ENCODE measurements around the gene GDF2. TPM values are rescaled to one million over a fixed set of nuclear protein-coding genes. Genes with fewer than 3 reads are reported as not detected.

GDF2 gene
- total RNA-seq, 1 experiment from 2014 or later, result not detected

DNA sequence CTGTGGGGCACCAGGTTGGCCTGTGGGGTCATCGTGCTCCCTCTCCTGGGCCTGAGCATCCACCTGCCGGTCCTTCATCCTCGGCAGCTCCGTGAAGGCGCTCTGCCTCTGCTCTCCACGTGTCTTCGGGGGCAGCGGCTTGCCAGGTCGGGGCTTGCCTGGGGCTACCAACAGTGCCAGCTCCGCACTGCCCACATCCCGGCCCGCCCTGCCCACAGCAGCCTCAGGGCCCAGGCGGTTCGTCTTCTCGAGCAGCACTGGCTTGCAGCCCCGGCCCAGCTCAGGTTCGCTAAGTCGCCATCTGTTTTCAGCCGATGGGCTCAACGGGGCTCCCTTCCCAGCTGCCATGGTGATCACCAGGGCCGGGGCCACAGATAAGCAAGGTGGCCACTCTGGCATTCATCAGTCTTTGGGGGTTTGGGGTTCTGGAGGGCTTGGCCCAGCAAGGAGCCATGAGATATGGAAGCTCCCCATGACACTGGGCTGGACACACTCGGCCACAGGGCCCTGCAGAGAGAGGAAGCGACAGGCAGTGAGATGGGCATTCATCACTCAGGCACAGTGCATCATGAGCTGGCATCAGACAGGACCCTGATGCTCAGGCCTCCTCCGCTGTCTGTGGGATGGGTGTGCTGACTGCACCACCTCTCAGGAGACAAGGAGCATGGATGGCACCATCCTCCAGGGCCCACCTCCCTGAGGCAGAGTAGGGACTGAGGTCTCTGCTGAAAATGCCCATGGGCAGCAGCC is 46.4 kb downstream of the GDF2 start:
- Histone ChIP-seq H3K56ac (ENCODE audit: insufficient read length, low read depth, low read length) (no peak overlapping the region), H4K8ac (replicated peaks; ENCODE audit: insufficient read length, low read depth, low read length) (no peak overlapping the region), H3K9me3 (ENCODE audit: control insufficient read depth, low read depth, low read length) (no peaks in the 10 kb centered on the region), H3K27ac (ENCODE audit: insufficient read length, low read depth, low read length) (no peak overlapping the region), H3K79me2 (ENCODE audit: insufficient read depth, low read length) (no peaks in the 10 kb centered on the region), H3K9ac (ENCODE audit: extremely low read depth, insufficient read length, low read length) (no peak overlapping the region), H2AFZ (ENCODE audit: low read length) (no peak overlapping the region), H3K18ac (ENCODE audit: insufficient read length, low read depth, low read length) (no peak overlapping the region), H3K4ac (ENCODE audit: low read depth, low read length) (no peak overlapping the region), H3K14ac (ENCODE audit: insufficient read depth, low read length) (no peak overlapping the region), H3K27me3 (ENCODE audit: insufficient read depth, low read length) (no peaks in the 10 kb centered on the region), H2BK5ac (ENCODE audit: insufficient read length, low read length) (no peak overlapping the region), H4K20me1 (ENCODE audit: control insufficient read depth, insufficient read depth, insufficient read length) (no peaks in the 10 kb centered on the region), H3K79me1 (ENCODE audit: insufficient read depth, low read depth, low read length, poor library complexity, severe bottlenecking) (no peaks in the 10 kb centered on the region), H3K4me2 (ENCODE audit: insufficient read depth, insufficient read length, low read length) (no peak overlapping the region), H2BK12ac (ENCODE audit: insufficient read length, low read depth, low read length) (no peak overlapping the region), H3T11ph (ENCODE audit: low read length) (no peak overlapping the region), H2AK5ac (ENCODE audit: insufficient read length, low read length) (no peak overlapping the region), H3K4me1 (ENCODE audit: insufficient read depth, low read length) (peaks cover 6% of the 10 kb centered on the region; the same call in 1 of the 2 replicates), H2BK20ac (ENCODE audit: low read depth, low read length, poor library complexity, severe bottlenecking) (no peak overlapping the region), H4K5ac (ENCODE audit: insufficient read length, low read depth, low read length) (no peak overlapping the region), H2BK15ac (ENCODE audit: low read depth, low read length) (no peak overlapping the region), H3K23me2 (ENCODE audit: insufficient read length, low read depth, low read length, poor library complexity, severe bottlenecking) (no peaks in the 10 kb centered on the region), H2BK120ac (ENCODE audit: low read depth, low read length, poor library complexity, severe bottlenecking) (no peak overlapping the region), H4K91ac (ENCODE audit: insufficient read length, low read depth, low read length) (no peak overlapping the region), H3K23ac (ENCODE audit: insufficient read length, low read depth, low read length) (no peak overlapping the region)
- no peaks in the 10 kb centered on the region for H3K36me3 Mint-ChIP-seq (ENCODE audit: insufficient read depth in 1 of 3, low read depth in 3 of 3)
- peak; percentile 17 for DNase-seq
- no peak for TF ChIP-seq CTCF (conservative IDR thresholded peaks at IDR 0.05)
- no CpG with 5 or more reads among the region's 24 CpGs for WGBS (ENCODE audit: extremely low coverage, insufficient read length, low lambda C conversion rate)
- H3K9me3 Mint-ChIP-seq, result no peaks in the 10 kb centered on the region; a peak in 1 of 5 replicates
- H3K4me1 Mint-ChIP-seq, result peaks cover 24 to 30% of the 10 kb centered on the region in 2 experiments
- no peak overlapping the region for H3K27ac Mint-ChIP-seq
- no peaks in the 10 kb centered on the region for H3K27me3 Mint-ChIP-seq (ENCODE audit: low read depth)
- H3K4me3 Mint-ChIP-seq, result no peak overlapping the region
